ENCODE results near the gene TBC1D22A. TPM values are rescaled to one million over a fixed set of nuclear protein-coding genes. Genes with fewer than 3 reads are reported as not detected.

The TBC1D22A gene
- total RNA-seq, 1 experiment from 2014 or later, result 27.6 TPM

DNA sequence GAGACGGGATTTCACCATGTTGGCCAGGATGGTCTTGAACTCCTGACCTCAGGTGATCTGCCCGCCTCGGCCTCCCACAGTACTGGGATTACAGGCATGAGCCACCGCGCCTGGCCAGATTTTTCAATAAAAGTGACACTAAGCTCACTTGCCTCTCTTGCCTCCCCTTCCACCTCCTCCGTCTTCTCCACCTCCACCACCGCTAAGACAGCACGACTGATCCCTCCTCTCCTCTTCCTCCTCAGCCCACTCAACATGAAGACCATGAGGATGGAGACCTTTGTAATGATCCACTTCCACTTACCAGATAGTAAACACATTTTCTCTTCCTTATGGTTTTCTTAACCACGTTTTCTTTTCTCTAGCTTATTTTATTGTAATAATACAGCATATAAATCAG, 38.6 kb upstream of the TBC1D22A start:
- TF ChIP-seq, protein P1, sequence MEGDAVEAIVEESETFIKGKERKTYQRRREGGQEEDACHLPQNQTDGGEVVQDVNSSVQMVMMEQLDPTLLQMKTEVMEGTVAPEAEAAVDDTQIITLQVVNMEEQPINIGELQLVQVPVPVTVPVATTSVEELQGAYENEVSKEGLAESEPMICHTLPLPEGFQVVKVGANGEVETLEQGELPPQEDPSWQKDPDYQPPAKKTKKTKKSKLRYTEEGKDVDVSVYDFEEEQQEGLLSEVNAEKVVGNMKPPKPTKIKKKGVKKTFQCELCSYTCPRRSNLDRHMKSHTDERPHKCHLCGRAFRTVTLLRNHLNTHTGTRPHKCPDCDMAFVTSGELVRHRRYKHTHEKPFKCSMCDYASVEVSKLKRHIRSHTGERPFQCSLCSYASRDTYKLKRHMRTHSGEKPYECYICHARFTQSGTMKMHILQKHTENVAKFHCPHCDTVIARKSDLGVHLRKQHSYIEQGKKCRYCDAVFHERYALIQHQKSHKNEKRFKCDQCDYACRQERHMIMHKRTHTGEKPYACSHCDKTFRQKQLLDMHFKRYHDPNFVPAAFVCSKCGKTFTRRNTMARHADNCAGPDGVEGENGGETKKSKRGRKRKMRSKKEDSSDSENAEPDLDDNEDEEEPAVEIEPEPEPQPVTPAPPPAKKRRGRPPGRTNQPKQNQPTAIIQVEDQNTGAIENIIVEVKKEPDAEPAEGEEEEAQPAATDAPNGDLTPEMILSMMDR (IDR thresholded peaks at IDR 0.05; ENCODE audit: unreplicated experiment), result no peak
- Mint-ChIP-seq H3K27me3 (ENCODE audit: unreplicated experiment) (no peaks in the 10 kb centered on the region), H3K9me3 (ENCODE audit: low read depth, unreplicated experiment) (no peaks in the 10 kb centered on the region), H3K36me3 (ENCODE audit: insufficient read depth, unreplicated experiment) (peaks cover 23% of the 10 kb centered on the region), H3K27ac (ENCODE audit: unreplicated experiment) (no peak overlapping the region), H3K4me3 (ENCODE audit: low read depth, unreplicated experiment) (no peak overlapping the region), H3K4me1 (ENCODE audit: low read depth, unreplicated experiment) (no peaks in the 10 kb centered on the region)
- CTCF ChIA-PET, result no interaction called here
- BruUV-seq (replicated peaks), result no TSS peak
- intact Hi-C loops (cut with micrococcal nuclease; ENCODE audit: unreplicated experiment), result no loop called here
- DNase-seq, result no peak

DNA sequence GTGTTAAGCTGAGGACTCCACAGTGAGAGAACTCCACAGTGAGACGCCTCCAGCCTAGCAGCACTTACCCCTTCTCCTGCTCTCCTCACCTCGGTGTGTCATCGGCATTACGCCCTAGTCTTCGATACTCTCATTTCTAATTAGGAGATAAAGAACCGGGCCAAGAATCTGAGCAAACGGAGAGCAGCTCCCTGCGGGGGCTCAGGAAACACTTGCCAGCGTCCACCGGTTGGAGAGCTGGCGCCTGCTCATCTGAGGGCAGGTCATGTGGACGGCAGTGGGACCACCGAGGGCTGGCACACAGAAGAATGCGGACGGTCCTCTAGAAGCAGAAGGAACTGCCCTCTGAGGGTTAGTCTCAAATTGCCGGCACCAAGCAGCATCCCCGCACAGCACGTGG, 37.4 kb upstream of the TBC1D22A start:
- TF ChIP-seq, protein P1 (IDR thresholded peaks at IDR 0.05; ENCODE audit: unreplicated experiment), result no peak
- peaks cover 25% of the 10 kb centered on the region for H3K36me3 Mint-ChIP-seq (ENCODE audit: insufficient read depth, unreplicated experiment)
- no peak overlapping the region for H3K27ac Mint-ChIP-seq (ENCODE audit: unreplicated experiment)
- H3K9me3 Mint-ChIP-seq (ENCODE audit: low read depth, unreplicated experiment), result no peaks in the 10 kb centered on the region
- no peaks in the 10 kb centered on the region for H3K27me3 Mint-ChIP-seq (ENCODE audit: unreplicated experiment)
- H3K4me1 Mint-ChIP-seq (ENCODE audit: low read depth, unreplicated experiment), result no peaks in the 10 kb centered on the region
- DNase-seq, result no peak
- intact Hi-C loops (cut with micrococcal nuclease; ENCODE audit: unreplicated experiment), result no loop called here
- H3K4me3 Mint-ChIP-seq (ENCODE audit: low read depth, unreplicated experiment), result no peak overlapping the region
- CTCF ChIA-PET, result interaction anchor here (0.8 kb wide), 2 partner anchors 13 to 162 kb away, joined by 3 read pairs; no protein-coding TSS in a partner anchor
- BruUV-seq (replicated peaks), result no TSS peak

DNA sequence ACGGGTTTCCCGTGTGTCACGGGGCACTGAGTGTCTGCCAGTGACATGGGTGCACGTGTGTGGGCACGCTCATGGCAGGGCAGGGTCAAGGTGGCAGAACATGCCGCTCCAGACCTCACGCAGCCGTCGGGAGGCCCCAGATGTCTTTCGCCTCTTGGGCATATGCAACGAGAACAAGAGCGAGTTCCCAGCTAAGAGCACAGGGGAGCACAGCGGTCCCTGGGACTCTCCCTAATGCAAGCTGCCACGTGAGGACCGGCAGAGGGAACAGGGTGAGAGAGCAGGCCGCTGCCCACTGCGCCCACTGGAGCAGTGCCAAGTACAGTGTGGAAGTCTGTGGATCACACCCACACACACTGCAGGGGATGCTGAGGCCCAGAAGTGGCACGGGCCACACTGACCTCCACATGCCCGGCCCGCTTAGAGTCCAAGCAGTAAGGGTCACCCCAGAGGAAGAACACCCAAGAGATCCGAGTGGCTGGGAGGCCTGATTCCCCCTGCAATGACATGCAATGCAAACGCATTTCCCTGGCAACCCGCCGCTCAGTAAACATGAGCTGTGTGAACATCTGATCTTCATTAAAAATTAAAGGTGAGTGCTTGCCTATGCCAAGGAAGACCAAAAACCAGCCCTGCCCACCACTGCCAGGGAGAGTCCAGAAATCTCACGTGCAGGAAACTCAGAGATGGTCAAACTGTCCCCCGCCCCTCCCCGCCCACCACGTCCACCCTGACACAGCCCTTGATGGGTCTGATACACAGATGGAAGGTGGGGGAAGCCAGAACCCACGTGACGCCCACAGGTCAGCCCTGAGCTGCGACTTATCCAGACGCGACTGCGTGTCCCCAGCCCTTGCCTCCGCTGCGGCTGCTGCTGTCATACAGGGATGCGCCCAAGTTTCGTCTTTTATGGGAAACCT, 36.1 kb upstream of the TBC1D22A start:
- no peak overlapping the region for H3K4me3 Mint-ChIP-seq (ENCODE audit: low read depth, unreplicated experiment)
- H3K27ac Mint-ChIP-seq (ENCODE audit: unreplicated experiment), result no peak overlapping the region
- TF ChIP-seq, protein P1 (IDR thresholded peaks at IDR 0.05; ENCODE audit: unreplicated experiment), result no peak
- H3K36me3 Mint-ChIP-seq (ENCODE audit: insufficient read depth, unreplicated experiment), result peaks cover 32% of the 10 kb centered on the region
- CTCF ChIA-PET, result no interaction called here
- intact Hi-C loops (cut with micrococcal nuclease; ENCODE audit: unreplicated experiment), result no loop called here
- H3K27me3 Mint-ChIP-seq (ENCODE audit: unreplicated experiment), result no peaks in the 10 kb centered on the region
- H3K9me3 Mint-ChIP-seq (ENCODE audit: low read depth, unreplicated experiment), result no peaks in the 10 kb centered on the region
- peaks cover 11% of the 10 kb centered on the region for H3K4me1 Mint-ChIP-seq (ENCODE audit: low read depth, unreplicated experiment)
- DNase-seq, result no peak
- BruUV-seq (replicated peaks), result no TSS peak

DNA sequence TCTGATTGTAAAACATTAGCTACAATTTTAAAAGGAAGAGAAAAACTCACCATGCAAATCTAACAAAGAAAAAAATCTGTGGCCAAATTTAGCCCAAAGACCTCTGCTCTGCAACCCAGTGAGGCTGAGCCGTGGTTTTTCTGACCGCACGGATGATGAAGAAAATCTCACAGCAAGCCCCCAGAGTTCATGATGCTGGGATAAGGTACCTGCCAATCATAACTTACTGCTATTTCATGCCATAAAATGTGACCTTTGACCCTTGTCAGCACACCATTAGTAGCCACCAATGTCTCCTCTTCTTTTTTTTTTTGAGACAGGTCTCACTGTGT, 35.5 kb upstream of the TBC1D22A start:
- TF ChIP-seq, protein P1 (IDR thresholded peaks at IDR 0.05; ENCODE audit: unreplicated experiment), result no peak
- CTCF ChIA-PET, result no interaction called here
- no peak overlapping the region for H3K27ac Mint-ChIP-seq (ENCODE audit: unreplicated experiment)
- H3K27me3 Mint-ChIP-seq (ENCODE audit: unreplicated experiment), result no peaks in the 10 kb centered on the region
- BruUV-seq (replicated peaks), result no TSS peak
- H3K4me3 Mint-ChIP-seq (ENCODE audit: low read depth, unreplicated experiment), result no peak overlapping the region
- intact Hi-C loops (cut with micrococcal nuclease; ENCODE audit: unreplicated experiment), result no loop called here
- H3K9me3 Mint-ChIP-seq (ENCODE audit: low read depth, unreplicated experiment), result no peaks in the 10 kb centered on the region
- DNase-seq, result no peak
- H3K4me1 Mint-ChIP-seq (ENCODE audit: low read depth, unreplicated experiment), result peaks cover 17% of the 10 kb centered on the region
- H3K36me3 Mint-ChIP-seq (ENCODE audit: insufficient read depth, unreplicated experiment), result peaks cover 38% of the 10 kb centered on the region
